Non-pigmented ciliary epithelial cell (primary cell): ENCODE measurements around the gene VTI1A.

ENCODE experiments used
- DNase-seq: peaks from one replicate; pipeline ENCODE4 v3.0.0-alpha.2; 2010; ENCODE audit warnings: low read depth

VTI1A gene

GRCh38 chr10:112758961-112759360 is 311.9 kb downstream of the VTI1A start:
- DNase-seq = no peak

GRCh38 chr10:112759496-112759895 is 312.5 kb downstream of the VTI1A start:
- DNase-seq = no peak

DNA sequence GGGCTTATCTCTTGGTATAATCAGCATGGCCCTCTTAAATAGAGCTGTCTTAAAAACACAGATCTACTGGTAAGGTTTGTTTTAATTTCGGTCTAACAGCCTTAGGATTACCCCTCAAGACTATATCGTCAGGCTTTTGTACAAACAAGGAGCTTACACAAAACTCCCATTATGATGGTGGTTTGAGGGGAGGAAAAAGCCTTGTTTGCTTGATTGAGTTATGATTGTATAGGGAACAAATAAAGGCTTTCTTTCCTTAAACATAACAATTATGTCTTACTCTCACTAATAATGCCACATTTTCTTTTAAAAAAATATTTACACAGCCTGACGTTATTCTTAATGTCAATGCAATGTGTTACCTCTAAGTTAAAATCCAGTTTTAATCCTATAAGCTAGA is 314.2 kb downstream of the VTI1A start:
- no peak for DNase-seq

GRCh38 chr10:112763916-112764520 is 317.0 kb downstream of the VTI1A start:
- DNase-seq = peak; percentile 81

- DNase-seq = no peak
Measured at GRCh38 chr10:112765717-112766235, 318.8 kb downstream of the VTI1A start.

DNA sequence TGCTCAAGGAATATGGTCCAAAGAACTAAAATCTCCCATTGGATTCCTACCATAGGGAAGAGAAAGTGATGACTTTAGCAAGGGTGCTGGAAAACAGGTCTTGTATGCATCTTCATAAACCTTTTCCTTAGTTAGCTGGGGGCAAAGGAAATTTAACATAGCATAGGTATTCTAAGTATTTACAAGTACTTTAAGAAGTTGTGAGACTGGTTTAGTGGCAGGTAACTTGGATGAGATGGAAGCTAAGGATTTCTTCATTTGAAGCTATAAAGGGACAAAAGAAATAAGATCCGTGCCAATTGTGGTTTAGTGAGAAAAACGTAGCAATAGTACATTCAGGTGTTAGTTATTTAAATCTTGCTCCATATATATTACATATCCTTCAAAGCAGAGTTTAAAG is 319.6 kb downstream of the VTI1A start:
- no peak for DNase-seq

DNA sequence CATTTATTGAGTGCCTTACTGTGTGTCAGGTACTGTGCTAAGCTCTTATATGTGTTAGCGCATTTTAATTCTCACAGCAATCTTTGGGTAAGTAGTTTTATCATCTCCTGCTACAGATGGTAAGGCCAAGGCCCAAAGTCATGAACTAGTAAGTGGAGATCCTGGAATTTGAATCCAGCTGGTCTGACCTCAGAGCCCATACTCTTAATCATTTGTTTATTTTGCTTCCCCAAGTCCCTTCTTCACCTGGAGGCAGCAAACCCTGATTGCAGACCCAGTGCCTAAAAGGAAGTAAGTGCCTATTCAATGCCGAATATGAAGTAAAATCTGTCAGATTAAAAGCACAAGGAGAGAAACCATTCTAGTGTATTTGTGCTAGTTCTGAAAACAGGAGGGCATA is 320.1 kb downstream of the VTI1A start:
- no peak for DNase-seq

GRCh38 chr10:112768121-112768520 is 321.1 kb downstream of the VTI1A start:
- DNase-seq = no peak

DNA sequence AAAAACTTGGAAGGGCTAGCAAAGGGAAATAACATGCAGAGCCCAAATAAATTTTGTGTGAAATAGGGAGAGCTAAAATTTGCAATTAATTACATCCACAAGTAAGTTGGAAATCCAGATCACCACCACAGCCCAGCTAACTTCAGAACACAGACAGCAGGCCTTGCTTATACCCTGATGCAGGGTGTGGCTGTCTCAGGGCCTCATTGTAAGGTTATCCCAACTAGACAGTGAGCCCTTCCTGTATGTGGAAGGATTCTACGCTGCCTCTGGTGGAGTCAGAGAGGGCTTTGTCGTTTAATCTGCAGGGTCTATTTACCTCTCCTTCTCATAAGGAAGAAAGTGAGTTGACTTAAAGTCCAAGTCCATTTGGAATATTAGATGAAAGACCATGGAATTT is 322.1 kb downstream of the VTI1A start:
- DNase-seq = no peak

DNA sequence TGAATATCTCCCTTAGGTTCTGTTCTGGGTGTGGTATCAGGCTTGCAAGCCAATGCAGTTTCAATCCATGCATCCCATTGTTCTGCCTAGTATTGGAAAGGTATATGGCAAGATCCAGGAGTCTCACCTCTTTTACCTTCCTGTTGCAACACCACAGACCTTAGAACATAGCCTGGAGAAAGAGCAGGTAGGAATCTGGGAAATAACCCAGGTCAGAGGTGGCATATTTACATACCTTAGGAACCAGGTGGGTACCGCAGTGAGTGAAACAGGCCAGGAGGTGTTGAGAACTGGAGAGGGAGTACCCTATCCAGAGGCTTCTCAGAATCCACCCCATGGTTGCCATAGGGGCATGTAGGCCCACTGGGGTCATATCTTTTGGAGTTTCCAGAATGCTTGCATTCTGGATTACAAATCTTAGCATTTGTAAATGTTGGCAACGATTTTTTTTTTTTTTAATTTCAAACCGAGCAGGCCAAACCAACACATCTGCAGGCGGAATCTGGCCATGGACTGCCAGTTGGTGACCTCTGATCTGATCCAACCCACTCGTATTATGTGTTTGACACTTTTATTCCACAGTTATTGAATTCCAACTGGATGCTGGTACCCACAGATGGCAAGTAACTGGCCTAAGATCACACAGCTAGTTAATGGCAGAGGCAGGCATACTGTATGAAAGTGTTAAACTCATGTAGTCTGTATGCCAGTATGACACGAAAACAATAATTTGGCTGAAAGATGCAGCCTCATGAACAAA is 322.8 kb downstream of the VTI1A start:
- DNase-seq = no peak

DNA sequence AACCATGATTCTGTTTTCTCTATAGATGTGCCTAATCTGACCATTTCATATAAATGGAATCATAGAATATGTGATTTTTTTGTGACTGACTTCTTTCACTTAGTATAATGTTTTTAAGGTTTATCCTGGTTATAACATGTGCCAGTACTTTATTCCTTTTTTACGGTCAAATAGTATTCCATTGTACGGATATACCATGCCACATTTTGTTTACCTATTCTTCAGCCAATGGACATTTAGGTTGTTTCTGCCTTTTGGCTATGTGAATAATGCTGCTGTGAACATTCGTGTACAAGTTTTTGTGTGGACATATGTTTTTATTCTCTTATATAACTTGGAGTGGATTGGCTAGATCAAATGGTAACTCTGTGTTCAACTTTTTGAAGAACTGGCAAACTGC is 324.7 kb downstream of the VTI1A start:
- no peak for DNase-seq

DNA sequence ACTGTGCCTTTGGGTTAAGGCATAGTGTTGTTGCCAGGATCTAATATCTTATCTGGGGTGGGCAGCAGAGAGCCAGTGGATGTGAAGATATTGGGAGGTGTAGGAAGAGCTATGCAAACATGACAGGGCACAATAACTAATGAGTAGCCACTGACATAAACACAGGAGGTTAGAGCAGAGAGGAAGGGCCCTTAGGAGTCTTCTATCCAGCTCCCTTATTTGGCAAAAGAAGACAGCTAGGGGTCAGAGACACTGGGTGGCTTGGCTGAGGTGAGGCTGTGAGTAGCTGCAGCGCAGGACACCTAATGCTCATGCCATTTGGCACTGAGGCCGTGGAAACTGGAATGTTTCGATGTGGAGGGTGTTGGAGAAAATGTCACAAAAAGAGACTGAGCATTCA is 326.8 kb downstream of the VTI1A start:
- no peak for DNase-seq

DNA sequence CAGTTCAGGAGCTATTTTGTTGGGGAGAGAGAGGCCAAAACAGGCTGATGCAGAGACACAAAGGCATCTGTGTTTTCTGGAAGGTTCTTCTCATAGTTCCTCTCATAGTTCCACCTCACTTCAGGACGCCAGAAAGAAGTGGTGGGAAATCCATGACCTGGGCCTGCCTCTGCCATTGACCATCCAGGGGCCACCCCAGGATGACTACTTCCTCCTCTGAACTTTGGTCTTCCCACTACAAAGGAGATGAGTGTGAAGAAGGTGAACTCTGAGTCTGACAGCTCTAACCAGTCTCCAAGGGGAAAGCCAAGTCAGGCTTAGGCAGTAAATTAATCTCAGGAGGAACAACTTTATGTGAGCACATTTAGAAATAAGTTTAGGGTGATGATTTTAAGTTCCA is 327.2 kb downstream of the VTI1A start:
- DNase-seq = no peak

DNA sequence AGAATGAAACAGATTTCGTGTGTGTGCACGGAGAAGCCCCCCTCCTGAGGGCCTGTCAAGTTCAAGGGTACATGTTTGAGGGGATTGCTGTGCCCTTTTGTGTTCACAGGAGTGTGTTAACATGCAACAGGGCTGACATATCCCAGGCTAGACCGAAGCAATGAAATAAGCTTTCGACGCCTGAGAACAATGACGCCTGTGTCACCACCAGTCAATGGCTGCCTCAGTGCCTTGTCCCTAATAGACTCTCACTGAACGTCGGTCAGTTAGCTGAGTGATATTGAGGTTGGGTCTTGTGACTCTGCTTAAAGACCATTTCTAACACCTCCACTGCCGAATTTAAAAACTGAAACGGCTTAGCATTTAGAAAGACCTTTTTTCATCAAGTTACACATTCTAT is 327.8 kb downstream of the VTI1A start:
- no peak for DNase-seq

- DNase-seq = no peak
Measured at GRCh38 chr10:112775381-112775780, 328.4 kb downstream of the VTI1A start.

DNA sequence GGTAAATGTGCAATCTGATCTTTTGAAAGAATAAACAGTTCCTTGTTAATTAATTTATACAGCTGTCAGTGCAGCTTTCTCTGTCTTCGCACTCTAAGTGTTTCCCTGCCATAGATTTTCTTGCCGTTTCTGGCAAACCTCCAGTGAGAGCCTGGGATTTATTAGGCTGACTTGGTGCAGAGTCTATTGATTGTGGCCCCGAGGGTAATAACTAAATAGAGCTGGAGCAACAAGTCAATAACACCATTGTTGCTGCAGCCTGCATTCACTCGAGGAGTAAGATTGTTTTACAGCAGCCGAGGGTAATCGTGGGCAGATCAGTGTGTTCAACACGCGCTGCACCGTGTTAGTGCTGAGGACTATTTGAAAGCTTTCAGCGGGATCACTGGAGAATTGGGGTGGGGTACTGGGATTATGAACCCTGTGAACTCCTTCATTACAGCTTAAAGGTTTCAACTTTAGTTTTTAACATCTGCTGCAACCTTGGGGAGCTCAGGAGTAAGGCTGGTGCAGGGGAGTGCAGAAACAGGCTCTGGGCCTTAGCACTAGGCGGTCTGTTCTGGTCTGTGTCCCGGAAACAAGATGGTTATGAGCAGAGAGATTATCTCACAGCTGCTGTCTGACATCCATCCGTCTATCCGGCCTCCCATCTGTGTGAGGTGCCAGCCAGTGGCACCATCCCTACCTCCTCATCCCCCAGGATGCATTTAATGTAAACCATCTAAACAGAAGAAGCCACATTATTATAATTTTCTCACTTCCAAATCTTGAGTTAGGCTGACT is 329.1 kb downstream of the VTI1A start:
- no peak for DNase-seq

DNA sequence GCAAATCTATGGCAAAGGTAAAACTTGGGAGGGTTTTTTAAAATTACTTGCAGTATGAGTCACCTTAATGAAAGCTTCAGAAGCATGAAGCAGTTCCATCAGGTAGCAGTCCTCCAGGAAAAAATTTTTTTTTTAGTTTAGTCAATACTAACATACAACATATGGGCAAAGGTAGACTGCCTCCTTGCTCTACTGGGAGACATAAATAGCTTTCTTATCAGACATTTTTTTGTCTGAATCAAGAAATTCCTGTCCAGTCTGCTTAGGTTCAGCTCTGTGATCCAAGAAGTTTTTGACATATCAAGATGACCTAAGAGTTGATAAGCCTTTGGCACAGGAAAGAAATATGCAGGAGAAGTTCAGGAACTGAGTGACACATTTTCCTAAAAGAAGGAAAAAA is 331.6 kb downstream of the VTI1A start:
- no peak for DNase-seq

DNA sequence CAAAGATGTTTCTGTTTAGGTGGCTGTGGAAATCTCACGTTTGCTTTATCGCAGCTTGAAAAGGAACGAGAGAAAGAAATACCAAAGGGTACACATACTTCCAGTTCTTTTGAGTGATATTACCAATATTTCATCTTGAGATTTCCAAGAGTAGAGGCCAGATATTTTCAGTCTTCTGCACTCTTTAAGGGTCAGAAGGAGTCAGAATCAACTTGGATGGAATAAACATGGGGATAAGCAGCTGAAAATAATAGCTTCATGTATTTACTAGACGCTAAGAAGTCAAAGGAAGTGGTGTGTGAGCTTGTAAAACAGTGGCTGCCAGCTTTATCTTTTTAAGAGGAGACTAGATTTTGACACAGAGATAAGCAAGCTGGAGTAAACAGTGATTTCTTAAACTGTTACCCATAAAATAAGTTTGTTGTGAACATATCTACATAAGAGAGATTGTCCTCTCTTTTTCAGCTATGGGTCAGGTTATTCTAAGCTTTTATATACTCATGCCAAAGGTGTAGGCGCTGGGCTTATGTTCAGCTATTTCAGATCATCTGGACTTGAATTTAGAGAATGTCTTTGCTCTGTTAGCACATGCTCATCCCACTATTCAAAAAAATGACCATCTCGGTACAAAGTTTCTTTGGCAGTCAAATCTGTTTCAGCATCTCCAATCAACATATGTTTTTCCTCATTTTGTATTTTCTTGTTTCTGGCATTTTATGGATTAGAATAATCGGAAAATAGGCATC is 332.2 kb downstream of the VTI1A start:
- DNase-seq = no peak

- DNase-seq = no peak
Measured at GRCh38 chr10:112782200-112782907, 335.3 kb downstream of the VTI1A start.

DNA sequence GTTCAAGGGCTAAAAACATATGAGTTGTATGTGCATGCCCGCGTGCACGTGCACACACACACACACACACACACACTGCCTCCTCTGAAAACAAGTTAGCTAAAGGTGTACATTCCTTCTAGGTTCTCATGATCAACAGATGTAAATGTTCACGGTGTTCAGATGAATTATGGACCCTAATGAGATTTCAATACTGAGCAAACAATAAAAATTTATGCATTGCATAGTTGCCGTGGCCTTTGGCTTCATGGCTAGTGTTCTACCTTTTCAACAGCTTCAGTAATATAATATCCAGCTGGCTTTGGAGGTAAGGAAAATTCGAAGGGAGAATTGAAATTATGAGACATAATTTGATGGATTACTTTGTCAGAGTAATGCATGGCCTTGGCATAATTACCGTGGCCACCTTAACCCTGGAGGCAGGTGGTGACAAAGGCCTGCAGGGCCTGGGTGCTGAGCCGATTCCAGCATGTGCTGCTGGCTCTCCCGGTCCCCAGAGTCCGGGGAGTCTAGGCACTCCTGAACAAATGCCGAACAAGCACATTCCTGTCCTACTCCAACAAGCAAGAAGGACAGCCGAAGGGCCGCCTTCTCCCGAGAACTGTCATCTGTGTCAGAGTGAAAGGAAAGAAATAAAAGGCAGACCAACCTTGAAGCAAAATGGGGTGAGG is 336.5 kb downstream of the VTI1A start:
- DNase-seq = no peak

DNA sequence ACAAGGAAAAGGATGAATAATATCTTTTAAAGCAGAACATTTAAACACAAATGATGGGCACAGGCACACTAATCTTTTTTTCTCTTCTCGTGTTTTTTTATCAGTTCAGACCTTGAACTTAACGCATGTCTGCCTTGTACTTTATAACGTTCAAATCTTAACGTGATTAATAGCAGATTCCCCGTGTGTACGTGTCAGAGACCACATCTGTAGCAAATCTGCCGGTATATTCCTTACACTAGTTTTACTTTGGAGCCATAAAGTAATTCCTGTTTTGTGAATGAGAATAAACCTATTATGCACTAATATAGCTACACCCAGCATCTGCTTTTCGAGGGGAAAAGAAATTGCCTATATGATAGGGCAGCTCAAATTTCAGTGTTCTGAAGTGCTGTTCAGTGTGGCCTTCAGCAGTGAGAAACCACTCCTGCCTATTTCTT is 337.0 kb downstream of the VTI1A start:
- DNase-seq = no peak
